GM12891 (cell line): Measurements from ENCODE around the gene MFN1.

ENCODE experiments used
- POLR2A ChIP-seq: IDR thresholded peaks from 2 replicates; pipeline ENCODE4 v1.6.1; 2011; ENCODE audit warnings: low read depth, low read length, control low read depth
- POLR2AphosphoS5 ChIP-seq: IDR thresholded peaks from 2 replicates; pipeline ENCODE4 v1.6.1; 2011; ENCODE audit warnings: low read depth, low read length, control low read depth
- TAF1 ChIP-seq: IDR thresholded peaks from 2 replicates; pipeline ENCODE4 v1.6.1; 2011; ENCODE audit warnings: low read depth, low read length, control low read depth

GRCh38 chr3:179321668-179322285 lies 25.7 kb upstream of the MFN1 start:
- TF ChIP-seq POLR2A: no peak
- no peak for TF ChIP-seq POLR2AphosphoS5
- TF ChIP-seq TAF1: no peak
